Left ventricle myocardium inferior (tissue), 1 donor: ENCODE results near the gene PSEN1. TPM values are rescaled to one million over a fixed set of nuclear protein-coding genes. Genes with fewer than 3 reads are reported as not detected.

Experiments used
- DNase-seq: peaks from one replicate; pipeline ENCODE4 v3.0.0-alpha.2; 2020
- H3K27ac ChIP-seq: fragments of 200-600 bp; replicated peaks from 2 replicates; pipeline ENCODE4 v1.8.0; 2021
- H3K27me3 ChIP-seq: fragments of 200-600 bp; 2 replicates; pipeline ENCODE4 v1.8.0; 2021; ENCODE audit warnings: low read depth
- H3K36me3 ChIP-seq: fragments of 200-600 bp; 2 replicates; pipeline ENCODE4 v1.8.0; 2021
- H3K4me1 ChIP-seq: fragments of 200-600 bp; 2 replicates; pipeline ENCODE4 v1.8.0; 2021
- H3K4me3 ChIP-seq: fragments of 200-600 bp; 2 replicates; pipeline ENCODE4 v1.8.0; 2021; ENCODE audit warnings: mild to moderate bottlenecking, moderate library complexity
- H3K9me3 ChIP-seq: fragments of 200-600 bp; replicated peaks from 2 replicates; pipeline ENCODE4 v1.8.0; 2021
- CTCF ChIP-seq: fragments of 200-600 bp; IDR thresholded peaks from 2 replicates; pipeline ENCODE4 v1.8.0; 2021; ENCODE audit warnings: antibody characterized with exemption, mild to moderate bottlenecking, borderline replicate concordance
- intact Hi-C: fragments of 100-400 bp; cut with micrococcal nuclease; formaldehyde crosslinking; loops from one replicate; pipeline ENCODE4 v1.11.0; 2022
- total RNA-seq: library from RNA; stranded (reverse); fragmentation: NEBNext Ultra II Directional; extraction: Animal tissue kit (Norgen Biotek cat#: 25700); gene quantifications from one replicate; pipeline ENCODE4 v1.2.1, GENCODE V29; 2021
- donor health status: DM: no; HTN: yes; CAD: no; lungs with severe emphysema.

Gene PSEN1
- total RNA-seq, 1 donor from 2014 or later: 25.2 TPM

GRCh38 chr14:73252491-73253322 is 116.4 kb downstream of the PSEN1 start:
- no peaks in the 10 kb centered on the region for H3K4me1 ChIP-seq
- TF ChIP-seq CTCF: no peak
- H3K4me3 ChIP-seq: no peak overlapping the region
- intact Hi-C loops: no loop called here
- DNase-seq: no peak
- H3K27ac ChIP-seq: no peak overlapping the region
- no peaks in the 10 kb centered on the region for H3K36me3 ChIP-seq
- no peaks in the 10 kb centered on the region for H3K9me3 ChIP-seq
- H3K27me3 ChIP-seq: no peaks in the 10 kb centered on the region

GRCh38 chr14:73253323-73253610 is 117.0 kb downstream of the PSEN1 start:
- Histone ChIP-seq H3K4me3 (no peak overlapping the region), H3K36me3 (no peaks in the 10 kb centered on the region), H3K27ac (no peak overlapping the region), H3K9me3 (no peaks in the 10 kb centered on the region), H3K4me1 (no peaks in the 10 kb centered on the region), H3K27me3 (no peaks in the 10 kb centered on the region)
- TF ChIP-seq CTCF: no peak
- no peak for DNase-seq
- intact Hi-C loops: no loop called here

GRCh38 chr14:73253721-73254120 is 117.4 kb downstream of the PSEN1 start:
- TF ChIP-seq CTCF: no peak
- Histone ChIP-seq H3K27ac (no peak overlapping the region), H3K9me3 (no peaks in the 10 kb centered on the region), H3K27me3 (no peaks in the 10 kb centered on the region), H3K36me3 (no peaks in the 10 kb centered on the region), H3K4me1 (no peaks in the 10 kb centered on the region), H3K4me3 (no peak overlapping the region)
- intact Hi-C loops: no loop called here
- DNase-seq: no peak

GRCh38 chr14:73254247-73255004 is 118.1 kb downstream of the PSEN1 start:
- Histone ChIP-seq H3K4me1 (no peaks in the 10 kb centered on the region), H3K36me3 (no peaks in the 10 kb centered on the region), H3K9me3 (no peaks in the 10 kb centered on the region), H3K27me3 (no peaks in the 10 kb centered on the region), H3K27ac (no peak overlapping the region), H3K4me3 (no peak overlapping the region)
- DNase-seq: no peak
- no peak for TF ChIP-seq CTCF
- intact Hi-C loops: no loop called here

- Histone ChIP-seq H3K27me3 (no peaks in the 10 kb centered on the region), H3K4me3 (no peak overlapping the region), H3K27ac (no peak overlapping the region), H3K36me3 (no peaks in the 10 kb centered on the region), H3K9me3 (no peaks in the 10 kb centered on the region), H3K4me1 (no peaks in the 10 kb centered on the region)
- no peak for DNase-seq
- TF ChIP-seq CTCF: no peak
- intact Hi-C loops: no loop called here
These were observed 118.7 kb downstream of the PSEN1 start for GRCh38 chr14:73255005-73255400.
